ENCODE results near the gene CCDC71L. TPM values are rescaled to one million over a fixed set of nuclear protein-coding genes. Genes with fewer than 3 reads are reported as not detected.
"Not testable (repeated sequence)": the region's sequence is repeated elsewhere in the genome, so short reads cannot be mapped to it uniquely, and the experiment has no call there.

The CCDC71L gene
- total RNA-seq, 5 donors from 2014 or later (not counting 1 experiment from before 2014, with no cell fraction given) = 13.0 to 21.9 (median 14.0) TPM

DNA sequence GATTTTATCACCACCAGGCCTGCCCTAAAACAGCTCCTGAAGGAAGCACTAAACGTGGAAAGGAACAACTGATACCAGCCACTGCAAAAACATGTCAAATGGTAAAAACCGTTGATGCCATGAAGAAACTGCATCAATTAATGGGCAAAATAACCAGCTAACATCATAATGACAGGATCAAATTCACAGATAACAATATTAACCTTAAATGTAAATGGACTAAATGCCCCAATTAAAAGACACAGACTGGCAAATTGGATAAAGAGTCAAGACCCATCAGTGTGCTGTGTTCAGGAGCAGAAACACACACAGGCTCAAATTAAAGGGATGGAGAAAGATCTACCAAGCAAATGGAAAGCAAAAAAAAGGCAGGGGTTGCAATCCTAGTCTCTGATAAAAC, 12.7 kb upstream of the CCDC71L start:
- DNase-seq; H3K4me3 Mint-ChIP-seq; H3K36me3 ChIP-seq (ENCODE audit: control insufficient read depth in 2 of 2, extremely low read depth in 1 of 2, insufficient read depth in 1 of 2, low read length in 1 of 2); POLR2A ChIA-PET; H3K9me3 ChIP-seq; ATAC-seq (replicated peaks in 1 of 4); H3K4me1 Mint-ChIP-seq; H3K27me3 Mint-ChIP-seq; H3K4me3 ChIP-seq (ENCODE audit: control insufficient read depth in 1 of 2, extremely low read depth in 1 of 2, low read length in 1 of 2); H3K27ac ChIP-seq (ENCODE audit: low read length); H3K27me3 ChIP-seq (replicated peaks in 1 of 2; ENCODE audit: control insufficient read depth in 2 of 2, extremely low read depth in 1 of 2, insufficient read depth in 2 of 2, low read length in 1 of 2); H3K27ac Mint-ChIP-seq; H3K4me1 ChIP-seq (ENCODE audit: control insufficient read depth in 1 of 2, extremely low read depth in 1 of 2, insufficient read depth in 2 of 2, low read length in 2 of 2); H3K9me3 Mint-ChIP-seq; CTCF ChIA-PET; H3K36me3 Mint-ChIP-seq: not testable (repeated sequence)
- WGBS (ENCODE audit: insufficient coverage) = no CpG with 5 or more reads among the region's 2 CpGs

- DNase-seq; CTCF ChIA-PET; H3K27ac ChIP-seq (ENCODE audit: low read length); H3K4me3 ChIP-seq (ENCODE audit: control insufficient read depth in 1 of 2, extremely low read depth in 1 of 2, low read length in 1 of 2); H3K27ac Mint-ChIP-seq; H3K9me3 Mint-ChIP-seq; H3K27me3 Mint-ChIP-seq; H3K4me1 ChIP-seq (ENCODE audit: control insufficient read depth in 1 of 2, extremely low read depth in 1 of 2, insufficient read depth in 2 of 2, low read length in 2 of 2); H3K4me3 Mint-ChIP-seq; H3K36me3 Mint-ChIP-seq; H3K27me3 ChIP-seq (replicated peaks in 1 of 2; ENCODE audit: control insufficient read depth in 2 of 2, extremely low read depth in 1 of 2, insufficient read depth in 2 of 2, low read length in 1 of 2); H3K36me3 ChIP-seq (ENCODE audit: control insufficient read depth in 2 of 2, extremely low read depth in 1 of 2, insufficient read depth in 1 of 2, low read length in 1 of 2); H3K9me3 ChIP-seq; POLR2A ChIA-PET; ATAC-seq (replicated peaks in 1 of 4); H3K4me1 Mint-ChIP-seq: not testable (repeated sequence)
- WGBS (ENCODE audit: insufficient coverage) = 94% methylated on average over 8 of the region's 8 CpGs
Measured at GRCh38 chr7:106671930-106672329, 11.0 kb upstream of the CCDC71L start.

DNA sequence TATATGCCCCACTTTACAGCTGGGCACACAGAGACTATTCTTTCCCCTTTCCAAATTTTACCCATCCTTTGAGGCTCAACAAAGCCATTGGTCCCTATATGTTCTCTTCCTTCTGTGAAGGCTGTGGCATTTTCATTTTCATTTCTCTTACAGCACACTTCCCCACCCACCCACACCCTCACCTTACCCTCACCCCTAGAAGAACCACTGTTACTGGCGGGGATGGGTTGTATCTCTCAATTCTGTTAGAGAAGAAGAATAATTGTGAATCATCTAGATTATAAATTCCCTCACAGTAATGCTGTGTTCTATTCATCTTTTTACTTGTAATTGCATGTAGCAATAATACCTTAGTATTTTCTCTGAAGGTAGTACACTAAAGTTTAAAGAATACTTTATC, 10.2 kb upstream of the CCDC71L start:
- no peaks in the 10 kb centered on the region for H3K36me3 Mint-ChIP-seq
- no peak for ATAC-seq (replicated peaks in 1 of 4)

DNA sequence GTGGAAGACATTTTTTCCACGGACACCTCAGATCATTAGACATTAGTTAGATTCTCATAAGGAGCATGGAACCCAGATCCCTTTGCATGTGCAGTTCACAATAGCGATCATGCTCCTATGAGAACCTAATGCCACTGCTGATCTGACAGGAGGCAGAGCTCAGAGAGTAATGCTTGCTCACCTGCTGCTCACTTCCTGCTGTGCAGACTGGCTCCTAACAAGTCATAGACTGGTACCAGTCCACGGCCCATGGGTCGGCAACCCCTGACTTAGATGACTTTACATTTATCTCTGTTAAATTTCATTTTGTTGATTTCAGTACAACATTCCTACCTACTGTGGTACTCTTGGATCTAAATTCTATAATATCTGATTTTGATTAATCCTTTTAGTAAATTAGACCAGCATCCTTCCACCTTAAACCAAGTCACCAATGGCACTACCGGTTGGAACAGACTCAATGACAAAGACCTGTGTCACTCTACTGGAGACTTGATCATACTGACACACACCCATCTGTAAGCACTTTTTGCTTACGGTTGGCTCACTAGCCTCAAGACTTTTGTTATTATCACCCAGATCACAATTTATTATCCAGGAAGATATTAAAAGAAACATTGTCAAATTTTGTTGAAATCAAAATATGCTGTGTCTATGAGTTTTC, 8.0 kb upstream of the CCDC71L start:
- POLR2A ChIA-PET = no interaction called here
- H3K36me3 ChIP-seq (ENCODE audit: control insufficient read depth in 2 of 2, extremely low read depth in 1 of 2, insufficient read depth in 1 of 2, low read length in 1 of 2) = no peaks in the 10 kb centered on the region
- H3K27me3 ChIP-seq (replicated peaks in 1 of 2; ENCODE audit: control insufficient read depth in 2 of 2, extremely low read depth in 1 of 2, insufficient read depth in 2 of 2, low read length in 1 of 2) = no peaks in the 10 kb centered on the region
- no peaks in the 10 kb centered on the region for H3K4me1 ChIP-seq (ENCODE audit: control insufficient read depth in 1 of 2, extremely low read depth in 1 of 2, insufficient read depth in 2 of 2, low read length in 2 of 2)
- CTCF ChIA-PET = no interaction called here
- H3K4me1 Mint-ChIP-seq = no peaks in the 10 kb centered on the region
- H3K4me3 ChIP-seq (ENCODE audit: control insufficient read depth in 1 of 2, extremely low read depth in 1 of 2, low read length in 1 of 2) = no peak overlapping the region
- no peaks in the 10 kb centered on the region for H3K36me3 Mint-ChIP-seq
- no peaks in the 10 kb centered on the region for H3K9me3 ChIP-seq
- no peaks in the 10 kb centered on the region for H3K27me3 Mint-ChIP-seq
- no peak overlapping the region for H3K4me3 Mint-ChIP-seq
- WGBS (ENCODE audit: insufficient coverage) = 90% methylated on average over 3 of the region's 6 CpGs
- no peak overlapping the region for H3K27ac Mint-ChIP-seq
- DNase-seq (no peak), ATAC-seq (replicated peaks in 1 of 4) (no peak)
- H3K9me3 Mint-ChIP-seq = peaks cover 0 to 4% (median 0%) of the 10 kb centered on the region in 3 donors
- no peak overlapping the region for H3K27ac ChIP-seq (ENCODE audit: low read length)

More for the DNA sequence above, 10.2 kb upstream of the CCDC71L start:
- no peaks in the 10 kb centered on the region for H3K9me3 ChIP-seq
- Mint-ChIP-seq H3K4me1 (no peaks in the 10 kb centered on the region), H3K4me3 (no peak overlapping the region), H3K27me3 (no peaks in the 10 kb centered on the region), H3K27ac (no peak overlapping the region), H3K9me3 (no peaks in the 10 kb centered on the region)
- no peak overlapping the region for H3K4me3 ChIP-seq (ENCODE audit: control insufficient read depth in 1 of 2, extremely low read depth in 1 of 2, low read length in 1 of 2)
- no CpG with 5 or more reads among the region's 1 CpG for WGBS (ENCODE audit: insufficient coverage)
- POLR2A ChIA-PET = no interaction called here
- no peaks in the 10 kb centered on the region for H3K27me3 ChIP-seq (replicated peaks in 1 of 2; ENCODE audit: control insufficient read depth in 2 of 2, extremely low read depth in 1 of 2, insufficient read depth in 2 of 2, low read length in 1 of 2)
- no peaks in the 10 kb centered on the region for H3K36me3 ChIP-seq (ENCODE audit: control insufficient read depth in 2 of 2, extremely low read depth in 1 of 2, insufficient read depth in 1 of 2, low read length in 1 of 2)
- H3K4me1 ChIP-seq (ENCODE audit: control insufficient read depth in 1 of 2, extremely low read depth in 1 of 2, insufficient read depth in 2 of 2, low read length in 2 of 2) = no peaks in the 10 kb centered on the region
- DNase-seq = no peak
- CTCF ChIA-PET = no interaction called here
- no peak overlapping the region for H3K27ac ChIP-seq (ENCODE audit: low read length)

- no peak overlapping the region for H3K27ac ChIP-seq (ENCODE audit: low read length)
- H3K4me3 ChIP-seq (ENCODE audit: control insufficient read depth in 1 of 2, extremely low read depth in 1 of 2, low read length in 1 of 2) = no peak overlapping the region
- H3K9me3 ChIP-seq = no peaks in the 10 kb centered on the region
- Mint-ChIP-seq H3K9me3 (peaks cover 0 to 4% (median 0%) of the 10 kb centered on the region in 3 donors), H3K4me1 (peaks cover 2 to 7% (median 2%) of the 10 kb centered on the region in 3 donors), H3K36me3 (no peaks in the 10 kb centered on the region), H3K27ac (no peak overlapping the region), H3K27me3 (no peaks in the 10 kb centered on the region), H3K4me3 (no peak overlapping the region)
- H3K4me1 ChIP-seq (ENCODE audit: control insufficient read depth in 1 of 2, extremely low read depth in 1 of 2, insufficient read depth in 2 of 2, low read length in 2 of 2) = peaks cover 0 to 2% of the 10 kb centered on the region in 2 experiments
- WGBS (ENCODE audit: insufficient coverage) = no CpG with 5 or more reads among the region's 2 CpGs
- no peak for ATAC-seq (replicated peaks in 1 of 4)
- ChIA-PET POLR2A (interaction anchor here in 1 of 2 donors (0.6 kb wide), 1 partner anchor 11 kb away, joined by 3 read pairs; no protein-coding TSS in a partner anchor), CTCF (no interaction called here)
- H3K27me3 ChIP-seq (replicated peaks in 1 of 2; ENCODE audit: control insufficient read depth in 2 of 2, extremely low read depth in 1 of 2, insufficient read depth in 2 of 2, low read length in 1 of 2) = no peaks in the 10 kb centered on the region
- no peak for DNase-seq
- no peaks in the 10 kb centered on the region for H3K36me3 ChIP-seq (ENCODE audit: control insufficient read depth in 2 of 2, extremely low read depth in 1 of 2, insufficient read depth in 1 of 2, low read length in 1 of 2)
Measured at GRCh38 chr7:106666353-106666752, 5.4 kb upstream of the CCDC71L start.

- H3K36me3 ChIP-seq (ENCODE audit: control insufficient read depth in 2 of 2, extremely low read depth in 1 of 2, insufficient read depth in 1 of 2, low read length in 1 of 2) = no peaks in the 10 kb centered on the region
- H3K4me3 ChIP-seq (ENCODE audit: control insufficient read depth in 1 of 2, extremely low read depth in 1 of 2, low read length in 1 of 2) = no peak overlapping the region
- Mint-ChIP-seq H3K9me3 (peaks cover 0 to 4% (median 0%) of the 10 kb centered on the region in 3 donors), H3K4me3 (no peak overlapping the region), H3K27me3 (no peaks in the 10 kb centered on the region), H3K4me1 (peaks cover 12 to 18% (median 12%) of the 10 kb centered on the region in 3 donors), H3K27ac (peak overlapping the region; percentile 59 to 60), H3K36me3 (no peaks in the 10 kb centered on the region)
- no CpG with 5 or more reads among the region's 3 CpGs for WGBS (ENCODE audit: insufficient coverage)
- no peaks in the 10 kb centered on the region for H3K27me3 ChIP-seq (replicated peaks in 1 of 2; ENCODE audit: control insufficient read depth in 2 of 2, extremely low read depth in 1 of 2, insufficient read depth in 2 of 2, low read length in 1 of 2)
- no peak for ATAC-seq (replicated peaks in 1 of 4)
- peaks cover 3 to 14% of the 10 kb centered on the region in 2 experiments for H3K4me1 ChIP-seq (ENCODE audit: control insufficient read depth in 1 of 2, extremely low read depth in 1 of 2, insufficient read depth in 2 of 2, low read length in 2 of 2)
- CTCF ChIA-PET = interaction anchor here in 1 of 2 donors (2.1 kb wide), 1 partner anchor 72 kb away, joined by 5 read pairs; no protein-coding TSS in a partner anchor
- H3K27ac ChIP-seq (ENCODE audit: low read length) = no peak overlapping the region
- H3K9me3 ChIP-seq = no peaks in the 10 kb centered on the region
- DNase-seq = no peak
- POLR2A ChIA-PET = no interaction called here
Measured at GRCh38 chr7:106664343-106664742, 3.4 kb upstream of the CCDC71L start.
